ENCODE results near the gene MOGAT1. TPM values are rescaled to one million over a fixed set of nuclear protein-coding genes. Genes with fewer than 3 reads are reported as not detected.

The MOGAT1 gene
- total and polyA plus RNA-seq, 9 of the 15 experiments (the other 6 are each of a cell fraction or from before 2014, with no cell fraction given) = not detected

- in situ Hi-C loops (cut with MboI) = no loop called here
- TF ChIP-seq BRF1 (IDR thresholded peaks at IDR 0.05; ENCODE audit: borderline replicate concordance, extremely low read depth, insufficient read length) = no peak
- DNase-seq (ENCODE audit: extremely low read depth in 1 of 4, low spot score in 3 of 4) (no peak), ATAC-seq (no peak), FAIRE-seq (no peak)
- Histone ChIP-seq H3K9me3 (replicated peaks; ENCODE audit: control insufficient read depth, insufficient read depth, low read depth, low read length) (no peaks in the 10 kb centered on the region), H3K4me2 (ENCODE audit: insufficient read depth, low read length) (no peak overlapping the region), H3K9me1 (ENCODE audit: control insufficient read depth, insufficient read depth, low read length) (no peaks in the 10 kb centered on the region), H3K79me2 (ENCODE audit: control insufficient read depth, insufficient read depth, low read length) (no peaks in the 10 kb centered on the region; the same call in 2 of the 3 replicates), H3K36me3 (ENCODE audit: control insufficient read depth, insufficient read depth, low read length) (peaks cover 84% of the 10 kb centered on the region), H2AFZ (ENCODE audit: low read depth, low read length) (no peak overlapping the region), H3K4me3 (no peak overlapping the region), H3K4me1 (replicated peaks in 1 of 2; ENCODE audit: control insufficient read depth in 2 of 2, insufficient read depth in 2 of 2, low read length in 2 of 2) (no peaks in the 10 kb centered on the region), H3K27ac (ENCODE audit: extremely low read depth, low read depth, low read length) (no peak overlapping the region), H3K27me3 (ENCODE audit: control insufficient read depth in 2 of 2, insufficient read depth in 2 of 2, low read length in 2 of 2) (no peaks in the 10 kb centered on the region), H4K20me1 (replicated peaks; ENCODE audit: control insufficient read depth, insufficient read depth, low read length) (no peaks in the 10 kb centered on the region), H3K9ac (ENCODE audit: insufficient read depth in 1 of 2, low read depth in 2 of 2, low read length in 2 of 2) (no peak overlapping the region)
- intact Hi-C loops (cut with micrococcal nuclease) = no loop called here
- ChIA-PET POLR2A (interaction anchor here (1.2 kb wide), 1 partner anchor 9 kb away, joined by 4 read pairs; no protein-coding TSS in a partner anchor), CTCF (ENCODE audit: low intra/inter-chr PET ratio) (no interaction called here)
- 90% methylated on average over 1 of the region's 1 CpG for WGBS (ENCODE audit: insufficient coverage, low coverage, missing lambda C conversion rate)
- no TSS peak for BruUV-seq (replicated peaks)
These were observed 34.4 kb upstream of the MOGAT1 start for GRCh38 chr2:222637067-222637466.

GRCh38 chr2:222641336-222641735 is 30.1 kb upstream of the MOGAT1 start:
- Histone ChIP-seq H3K9me1 (ENCODE audit: control insufficient read depth, insufficient read depth, low read length) (no peaks in the 10 kb centered on the region), H3K4me2 (ENCODE audit: insufficient read depth, low read length) (no peak overlapping the region), H3K27me3 (ENCODE audit: control insufficient read depth in 2 of 2, insufficient read depth in 2 of 2, low read length in 2 of 2) (no peaks in the 10 kb centered on the region), H4K20me1 (replicated peaks; ENCODE audit: control insufficient read depth, insufficient read depth, low read length) (no peaks in the 10 kb centered on the region), H3K9me3 (replicated peaks; ENCODE audit: control insufficient read depth, insufficient read depth, low read depth, low read length) (no peaks in the 10 kb centered on the region), H3K27ac (ENCODE audit: extremely low read depth, low read depth, low read length) (no peak overlapping the region), H2AFZ (ENCODE audit: low read depth, low read length) (no peak overlapping the region), H3K4me3 (no peak overlapping the region), H3K4me1 (replicated peaks in 1 of 2; ENCODE audit: control insufficient read depth in 2 of 2, insufficient read depth in 2 of 2, low read length in 2 of 2) (no peaks in the 10 kb centered on the region; a peak in 1 of 5 replicates), H3K9ac (ENCODE audit: insufficient read depth in 1 of 2, low read depth in 2 of 2, low read length in 2 of 2) (no peak overlapping the region), H3K36me3 (ENCODE audit: control insufficient read depth, insufficient read depth, low read length) (peaks cover 85% of the 10 kb centered on the region), H3K79me2 (ENCODE audit: control insufficient read depth, insufficient read depth, low read length) (peaks cover 22% of the 10 kb centered on the region)
- WGBS (ENCODE audit: insufficient coverage, low coverage, missing lambda C conversion rate) = 88% methylated on average over 2 of the region's 2 CpGs
- DNase-seq (ENCODE audit: extremely low read depth in 1 of 4, low spot score in 3 of 4) = no peak
- no peak for ATAC-seq
- CTCF ChIA-PET (ENCODE audit: low intra/inter-chr PET ratio) = no interaction called here
- FAIRE-seq = no peak
- intact Hi-C loops (cut with micrococcal nuclease) (no loop called here), in situ Hi-C loops (cut with MboI) (no loop called here)
- POLR2A ChIA-PET = interaction anchor here (0.5 kb wide), 1 partner anchor 45 kb away, joined by 3 read pairs; no protein-coding TSS in a partner anchor
- BruUV-seq (replicated peaks) = no TSS peak
- no peak for TF ChIP-seq ZBTB40 (IDR thresholded peaks at IDR 0.05)
- no peak for TF ChIP-seq ZBTB40 (CRISPR knock-in tag; IDR thresholded peaks at IDR 0.05)
- no peak for TF ChIP-seq NRF1 (conservative IDR thresholded peaks at IDR 0.05 in 1 of 2, IDR thresholded peaks at IDR 0.05 in 1 of 2)
- TF ChIP-seq ZNF311 (CRISPR knock-in tag; IDR thresholded peaks at IDR 0.05) = no peak
- no peak for TF ChIP-seq DMBX1 (CRISPR knock-in tag; IDR thresholded peaks at IDR 0.05; ENCODE audit: borderline replicate concordance)
- TF ChIP-seq ZNF830 (CRISPR knock-in tag; IDR thresholded peaks at IDR 0.05) = no peak
